SH-SY5Y (cell line): ENCODE measurements around the gene ALCAM.

Experiments used
- GATA2 ChIP-seq: IDR thresholded peaks from 2 replicates; pipeline ENCODE4 v1.6.1; 2011; ENCODE audit warnings: mild to moderate bottlenecking, low read depth, low read length
- GATA3 ChIP-seq: IDR thresholded peaks from 2 replicates; pipeline ENCODE4 v1.6.1; 2011; ENCODE audit warnings: low read depth, mild to moderate bottlenecking, low read length, moderate library complexity

The ALCAM gene

DNA sequence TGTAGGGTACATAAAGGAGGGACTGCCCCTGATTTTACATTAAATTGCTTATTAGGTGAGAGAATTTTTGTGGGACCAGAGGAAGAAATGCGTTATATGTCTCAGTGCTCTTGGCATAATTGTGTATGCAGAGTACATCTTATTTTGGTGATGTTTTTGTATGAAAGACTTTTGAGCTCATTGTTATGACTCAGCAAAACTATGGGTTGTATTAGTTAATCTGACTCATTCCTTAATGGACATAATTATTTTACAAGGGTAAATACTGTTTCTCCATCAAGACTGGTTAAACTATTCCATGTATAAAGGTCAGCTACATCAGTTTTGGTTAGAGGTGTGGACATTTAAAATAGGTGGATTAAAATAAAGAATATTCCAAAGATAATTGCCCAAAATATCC is 156.8 kb downstream of the ALCAM start:
- TF ChIP-seq GATA3 (no peak), GATA2 (no peak)

DNA sequence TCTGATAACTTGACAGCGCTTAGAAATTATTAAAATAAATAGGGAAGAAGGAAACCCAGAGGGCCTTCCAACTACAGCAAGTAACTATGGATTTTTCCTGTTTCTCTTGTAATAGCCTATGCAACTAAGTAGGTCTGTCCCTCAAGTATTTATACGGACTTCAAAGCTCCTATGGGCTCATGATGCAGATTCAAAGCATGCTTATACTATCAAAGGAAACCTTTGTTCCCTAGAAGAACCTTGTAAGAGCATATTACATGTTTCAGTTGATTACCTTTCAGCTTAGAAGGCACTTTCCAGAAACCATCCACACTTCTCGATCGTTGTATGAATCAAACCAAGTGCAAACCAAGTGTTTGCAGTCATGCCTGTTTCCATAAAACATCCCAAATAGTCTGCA is 158.8 kb downstream of the ALCAM start:
- TF ChIP-seq GATA2 (no peak), GATA3 (no peak)

- TF ChIP-seq GATA2 (no peak), GATA3 (no peak)
Observed at GRCh38 chr3:105526360-105527111, 159.8 kb downstream of the ALCAM start.

DNA sequence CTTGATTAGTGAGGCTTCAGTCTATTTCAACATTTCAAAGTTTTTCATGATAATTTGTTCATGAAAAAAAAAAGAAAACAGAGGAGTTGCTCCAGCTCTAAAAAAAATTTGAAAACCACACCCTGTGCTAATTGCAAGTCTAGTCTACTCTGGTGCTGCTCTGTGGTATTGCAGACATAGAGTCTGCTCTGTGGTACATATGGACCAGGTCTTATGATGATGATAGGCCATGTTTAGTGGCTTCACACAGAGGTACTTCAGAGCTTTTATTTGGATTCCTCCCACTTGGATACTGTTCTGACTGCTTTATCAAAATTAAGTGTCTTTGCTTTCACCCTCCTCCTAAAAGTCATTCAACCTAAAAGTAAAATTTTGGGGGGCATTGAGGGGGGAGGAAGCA is 160.8 kb downstream of the ALCAM start:
- TF ChIP-seq GATA3 (no peak), GATA2 (no peak)

- TF ChIP-seq GATA2 (no peak), GATA3 (no peak)
Observed at GRCh38 chr3:105527949-105528348, 161.2 kb downstream of the ALCAM start.

DNA sequence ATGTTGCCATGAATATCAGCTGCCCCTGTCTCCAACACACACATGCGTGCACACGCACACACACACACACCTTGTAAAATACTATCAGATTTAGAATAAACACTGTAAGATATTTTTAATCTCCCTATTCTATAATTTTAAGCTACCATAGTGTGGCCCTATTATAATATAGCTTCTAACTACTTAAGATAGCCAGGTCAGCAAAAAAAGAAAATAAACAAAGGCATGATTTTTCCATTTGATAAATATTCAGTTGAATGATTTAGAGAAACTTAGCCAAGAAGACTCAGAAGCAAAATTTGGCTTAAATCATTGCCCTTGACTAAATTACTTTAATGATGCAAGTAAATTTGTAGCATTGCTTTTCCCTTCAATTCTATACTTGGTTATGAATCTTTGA is 162.2 kb downstream of the ALCAM start:
- TF ChIP-seq GATA3: no peak
- no peak for TF ChIP-seq GATA2

GRCh38 chr3:105529456-105529855 is 162.7 kb downstream of the ALCAM start:
- TF ChIP-seq GATA2 (no peak), GATA3 (no peak)

DNA sequence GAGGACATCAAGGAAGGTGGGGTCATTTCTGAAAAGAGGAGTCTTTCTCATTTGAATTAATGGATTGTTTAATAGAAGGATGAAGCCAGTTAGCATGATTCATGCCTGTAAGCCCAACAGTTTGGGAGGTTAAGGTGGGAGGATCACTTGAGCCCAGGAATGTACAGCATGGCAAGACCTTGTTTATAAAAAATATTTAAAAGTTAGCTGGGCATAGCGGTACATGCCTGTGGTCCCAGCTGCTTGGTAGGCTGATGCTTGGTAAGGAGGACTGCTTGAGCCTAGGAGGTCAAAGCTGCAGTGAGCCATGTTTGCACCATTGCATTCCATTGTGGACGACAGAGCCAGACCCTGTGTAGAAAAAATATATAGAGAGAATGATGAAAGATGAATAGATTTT is 165.5 kb downstream of the ALCAM start:
- TF ChIP-seq GATA3 (no peak), GATA2 (no peak)

- TF ChIP-seq GATA2 (no peak), GATA3 (no peak)
Observed at GRCh38 chr3:105533960-105534359, 167.3 kb downstream of the ALCAM start.

- no peak for TF ChIP-seq GATA3
- no peak for TF ChIP-seq GATA2
Observed at GRCh38 chr3:105534491-105534890, 167.8 kb downstream of the ALCAM start.

DNA sequence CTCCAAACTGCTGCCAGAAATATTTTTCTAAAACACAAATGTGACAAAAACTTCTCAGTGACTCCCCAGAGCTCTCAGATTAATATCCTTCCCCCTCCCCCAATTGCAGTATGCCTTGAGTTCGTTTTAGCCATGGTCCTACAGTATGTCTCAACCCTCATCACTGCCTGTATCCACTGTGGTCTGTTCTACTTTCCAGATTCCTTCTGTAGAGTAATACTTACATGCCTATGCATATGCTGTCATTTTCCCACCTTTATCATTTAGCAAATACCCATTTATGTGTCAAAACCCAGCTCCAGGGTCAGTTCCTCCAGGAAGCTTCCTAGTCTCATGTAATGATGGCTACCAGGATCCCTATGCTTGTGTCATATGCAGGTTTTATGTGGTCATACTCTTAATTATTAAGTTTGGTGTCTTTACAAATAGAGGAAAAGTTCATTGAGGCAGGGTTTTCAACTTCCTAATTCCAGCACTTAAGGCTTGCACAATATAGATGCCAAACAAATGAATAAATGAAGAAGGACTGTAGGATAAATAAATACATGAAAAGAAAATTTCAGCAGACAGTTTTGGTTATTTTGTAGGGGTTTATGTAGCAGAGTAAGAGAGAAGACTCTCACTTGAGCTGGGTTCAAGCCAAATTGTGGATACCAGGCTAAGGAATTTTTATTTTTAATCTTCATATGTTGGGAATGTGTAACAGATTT is 170.8 kb downstream of the ALCAM start:
- TF ChIP-seq GATA2 (no peak), GATA3 (no peak)

DNA sequence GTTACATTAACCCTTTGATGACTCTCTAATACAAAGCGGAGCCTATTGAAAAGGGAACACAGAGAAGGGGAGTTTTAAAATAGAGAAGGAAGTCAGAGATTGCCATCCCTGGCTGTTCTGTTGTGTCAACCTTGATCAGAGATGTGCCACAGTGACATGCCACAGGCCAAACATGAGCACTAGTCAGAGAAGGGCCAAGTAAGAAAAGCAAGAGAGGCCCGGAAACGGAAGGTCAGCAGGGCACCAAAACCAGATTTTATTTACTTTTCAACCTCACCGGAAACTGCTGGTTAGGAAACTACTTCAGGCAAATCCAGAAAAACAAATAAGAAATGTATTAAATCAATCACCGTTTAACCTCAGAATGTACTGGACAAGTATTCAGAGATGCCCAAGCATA is 171.8 kb downstream of the ALCAM start:
- TF ChIP-seq GATA3: no peak
- TF ChIP-seq GATA2: no peak

DNA sequence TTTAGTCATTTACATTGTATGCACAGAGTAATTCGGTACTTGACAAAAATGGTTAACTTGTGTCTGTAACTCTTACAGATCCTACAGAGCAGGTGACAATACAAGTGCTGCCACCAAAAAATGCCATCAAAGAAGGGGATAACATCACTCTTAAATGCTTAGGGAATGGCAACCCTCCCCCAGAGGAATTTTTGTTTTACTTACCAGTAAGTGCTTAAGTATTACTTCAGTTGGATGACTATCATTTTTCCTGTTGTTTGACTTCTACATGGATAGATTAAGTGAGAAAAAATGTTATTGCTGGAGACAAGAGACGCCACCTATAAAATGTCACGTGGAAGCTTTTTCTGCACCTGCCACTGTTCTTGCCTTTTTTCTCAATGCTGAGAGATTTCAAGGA is 173.2 kb downstream of the ALCAM start:
- TF ChIP-seq GATA2: no peak
- TF ChIP-seq GATA3: no peak

DNA sequence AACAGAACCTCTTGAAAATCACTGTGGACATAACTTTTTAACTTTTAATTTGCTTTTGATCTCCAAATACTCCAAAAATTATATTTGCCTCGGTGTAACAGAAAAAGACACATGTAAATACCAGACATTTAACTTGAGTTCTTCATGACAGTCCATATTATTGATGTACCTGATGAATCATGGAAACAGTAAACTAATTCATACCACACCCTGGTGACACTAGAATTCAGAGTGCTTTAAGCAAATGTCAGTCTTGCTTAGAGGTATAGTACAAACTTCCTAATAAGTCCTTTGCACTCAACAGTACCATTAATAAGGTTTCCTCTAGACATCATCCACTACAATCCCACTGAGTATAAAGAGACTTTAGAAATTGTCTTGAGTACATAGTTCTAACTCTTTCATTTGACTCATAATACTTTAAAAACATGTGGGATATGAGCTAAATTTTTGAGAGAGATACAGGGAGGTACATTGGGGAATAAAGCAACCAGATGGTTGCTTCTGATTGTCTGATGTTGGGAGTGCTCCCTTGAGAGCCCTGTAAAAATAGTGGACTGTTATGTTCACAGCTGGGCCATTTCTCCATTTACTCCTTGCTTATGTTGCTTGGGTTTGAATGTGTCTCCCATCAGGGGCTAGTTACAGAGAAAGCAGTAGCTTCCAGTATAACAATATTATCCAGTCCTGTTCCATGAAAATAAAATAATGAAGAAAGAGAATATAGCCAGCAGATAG is 175.7 kb downstream of the ALCAM start:
- TF ChIP-seq GATA2: no peak
- TF ChIP-seq GATA3: no peak

DNA sequence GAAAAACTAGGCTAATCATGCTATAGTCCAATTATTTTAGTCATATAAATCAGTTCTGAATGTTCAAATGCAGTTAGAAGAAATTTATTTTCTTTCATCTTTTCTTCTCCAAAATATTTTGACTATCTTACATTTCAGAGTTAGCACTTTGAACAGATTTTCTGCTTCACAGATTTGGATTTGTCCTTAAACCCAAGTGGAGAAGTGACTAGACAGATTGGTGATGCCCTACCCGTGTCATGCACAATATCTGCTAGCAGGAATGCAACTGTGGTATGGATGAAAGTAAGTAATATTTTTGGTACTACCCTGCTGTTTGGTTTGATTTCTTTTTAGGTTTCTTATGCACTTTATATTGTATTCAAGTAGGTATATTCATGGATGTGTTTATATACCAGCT is 178.3 kb downstream of the ALCAM start:
- no peak for TF ChIP-seq GATA3
- no peak for TF ChIP-seq GATA2

DNA sequence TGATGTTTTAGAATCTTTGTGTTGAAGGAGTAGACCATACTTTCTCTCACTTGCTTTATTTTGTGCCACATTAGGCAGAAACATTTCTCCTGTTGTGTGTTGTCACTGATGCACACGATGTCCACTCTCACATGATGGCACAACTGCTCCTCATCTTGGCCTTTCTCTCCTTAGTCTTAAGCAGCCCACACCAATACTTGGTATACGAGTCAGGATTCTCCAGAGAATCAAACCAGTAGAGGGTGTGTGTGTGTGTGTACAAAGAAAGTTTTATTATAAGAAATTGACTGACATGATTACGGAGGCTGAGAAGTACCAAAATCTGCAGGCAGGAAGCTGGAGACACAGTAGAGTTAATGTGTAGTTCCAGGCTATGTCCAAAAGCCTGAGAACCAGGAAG is 187.1 kb downstream of the ALCAM start:
- TF ChIP-seq GATA2 (no peak), GATA3 (no peak)
